ENCODE results near the gene DOCK11. TPM values are rescaled to one million over a fixed set of nuclear protein-coding genes. Genes with fewer than 3 reads are reported as not detected.

The DOCK11 gene
- total and polyA plus RNA-seq, 2 donors from 2014 or later, result 11.4 to 49.5 TPM

DNA sequence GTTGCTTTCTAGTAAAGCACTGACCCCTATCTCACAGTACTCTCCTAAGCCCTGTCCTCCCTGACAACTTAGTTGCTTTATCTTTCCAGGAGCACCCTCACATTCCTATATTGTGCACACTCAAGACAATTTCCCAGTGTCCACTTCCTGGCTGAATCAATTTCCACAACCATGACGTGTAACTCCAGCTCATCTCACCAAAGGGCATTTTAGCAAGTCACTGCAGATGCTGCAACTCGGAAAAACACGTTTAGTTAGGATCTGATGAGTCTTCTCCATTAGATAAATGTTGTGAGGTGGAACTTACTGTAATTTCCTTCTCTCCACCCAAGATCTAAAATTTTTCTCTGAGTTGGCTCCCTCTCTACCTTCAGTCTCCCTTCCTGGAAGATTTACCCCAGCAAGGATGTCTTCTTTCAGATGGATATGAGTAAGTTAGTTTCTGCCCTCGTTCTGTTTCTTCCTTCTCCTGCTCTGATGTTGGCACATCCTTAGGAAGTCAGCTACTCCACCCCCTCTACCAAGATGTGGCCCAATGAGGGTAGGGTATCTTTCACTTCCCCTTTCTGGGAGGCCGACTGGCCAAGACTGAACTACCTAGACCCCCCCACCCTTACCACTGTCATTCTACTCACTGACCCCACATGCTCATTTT lies 203.0 kb downstream of the DOCK11 start:
- no peak for DNase-seq
- Histone ChIP-seq H3K4me1 (ENCODE audit: control insufficient read depth in 2 of 3, insufficient read depth in 2 of 3, low read depth in 1 of 3, low read length in 3 of 3) (no peaks in the 10 kb centered on the region), H3K36me3 (ENCODE audit: control insufficient read depth in 2 of 3, insufficient read depth in 3 of 3, low read length in 3 of 3) (no peaks in the 10 kb centered on the region), H3K27me3 (ENCODE audit: control insufficient read depth, insufficient read depth, low read length) (no peaks in the 10 kb centered on the region), H3K27ac (ENCODE audit: low read depth in 2 of 2, low read length in 2 of 2) (no peak overlapping the region), H3K9me3 (ENCODE audit: control insufficient read depth in 2 of 3, insufficient read depth in 1 of 3, low read length in 3 of 3) (no peaks in the 10 kb centered on the region), H3K9ac (ENCODE audit: low read length in 3 of 3) (no peak overlapping the region), H3K4me3 (ENCODE audit: low read length in 3 of 3) (no peak overlapping the region)
- intact Hi-C loops (cut with DNase I), result no loop called here
- TF ChIP-seq, protein P1, sequence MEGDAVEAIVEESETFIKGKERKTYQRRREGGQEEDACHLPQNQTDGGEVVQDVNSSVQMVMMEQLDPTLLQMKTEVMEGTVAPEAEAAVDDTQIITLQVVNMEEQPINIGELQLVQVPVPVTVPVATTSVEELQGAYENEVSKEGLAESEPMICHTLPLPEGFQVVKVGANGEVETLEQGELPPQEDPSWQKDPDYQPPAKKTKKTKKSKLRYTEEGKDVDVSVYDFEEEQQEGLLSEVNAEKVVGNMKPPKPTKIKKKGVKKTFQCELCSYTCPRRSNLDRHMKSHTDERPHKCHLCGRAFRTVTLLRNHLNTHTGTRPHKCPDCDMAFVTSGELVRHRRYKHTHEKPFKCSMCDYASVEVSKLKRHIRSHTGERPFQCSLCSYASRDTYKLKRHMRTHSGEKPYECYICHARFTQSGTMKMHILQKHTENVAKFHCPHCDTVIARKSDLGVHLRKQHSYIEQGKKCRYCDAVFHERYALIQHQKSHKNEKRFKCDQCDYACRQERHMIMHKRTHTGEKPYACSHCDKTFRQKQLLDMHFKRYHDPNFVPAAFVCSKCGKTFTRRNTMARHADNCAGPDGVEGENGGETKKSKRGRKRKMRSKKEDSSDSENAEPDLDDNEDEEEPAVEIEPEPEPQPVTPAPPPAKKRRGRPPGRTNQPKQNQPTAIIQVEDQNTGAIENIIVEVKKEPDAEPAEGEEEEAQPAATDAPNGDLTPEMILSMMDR (IDR thresholded peaks at IDR 0.05; ENCODE audit: borderline replicate concordance, extremely low read depth, insufficient read depth), result no peak
- no peak for FAIRE-seq

DNA sequence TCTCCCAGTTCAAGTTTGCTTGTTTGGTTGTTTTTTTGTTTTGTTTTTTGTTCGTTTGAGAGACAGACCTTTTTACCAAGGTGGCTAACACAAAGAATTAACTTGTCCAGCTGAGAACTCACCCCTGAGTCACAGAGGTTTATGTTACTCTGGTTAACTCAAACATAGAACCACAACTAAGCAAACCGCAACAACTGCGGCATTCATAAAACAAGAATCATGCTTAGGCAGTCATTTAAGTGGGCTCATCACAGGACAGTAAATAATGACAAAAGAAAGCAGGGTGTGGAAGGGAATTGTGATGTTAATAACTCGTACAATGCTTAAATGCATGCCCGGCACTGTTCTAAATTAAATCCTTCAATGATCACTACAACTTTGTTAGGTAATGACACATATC lies 207.1 kb downstream of the DOCK11 start:
- intact Hi-C loops (cut with DNase I), result no loop called here
- H3K9ac ChIP-seq (ENCODE audit: low read length in 3 of 3), result no peak overlapping the region
- TF ChIP-seq, protein P1 (IDR thresholded peaks at IDR 0.05; ENCODE audit: borderline replicate concordance, extremely low read depth, insufficient read depth), result no peak
- no peak for FAIRE-seq
- no peaks in the 10 kb centered on the region for H3K9me3 ChIP-seq (ENCODE audit: control insufficient read depth in 2 of 3, insufficient read depth in 1 of 3, low read length in 3 of 3)
- no peaks in the 10 kb centered on the region for H3K4me1 ChIP-seq (ENCODE audit: control insufficient read depth in 2 of 3, insufficient read depth in 2 of 3, low read depth in 1 of 3, low read length in 3 of 3)
- no peak overlapping the region for H3K27ac ChIP-seq (ENCODE audit: low read depth in 2 of 2, low read length in 2 of 2)
- no peaks in the 10 kb centered on the region for H3K27me3 ChIP-seq (ENCODE audit: control insufficient read depth, insufficient read depth, low read length)
- DNase-seq, result no peak
- H3K4me3 ChIP-seq (ENCODE audit: low read length in 3 of 3), result no peak overlapping the region
- H3K36me3 ChIP-seq (ENCODE audit: control insufficient read depth in 2 of 3, insufficient read depth in 3 of 3, low read length in 3 of 3), result no peaks in the 10 kb centered on the region

DNA sequence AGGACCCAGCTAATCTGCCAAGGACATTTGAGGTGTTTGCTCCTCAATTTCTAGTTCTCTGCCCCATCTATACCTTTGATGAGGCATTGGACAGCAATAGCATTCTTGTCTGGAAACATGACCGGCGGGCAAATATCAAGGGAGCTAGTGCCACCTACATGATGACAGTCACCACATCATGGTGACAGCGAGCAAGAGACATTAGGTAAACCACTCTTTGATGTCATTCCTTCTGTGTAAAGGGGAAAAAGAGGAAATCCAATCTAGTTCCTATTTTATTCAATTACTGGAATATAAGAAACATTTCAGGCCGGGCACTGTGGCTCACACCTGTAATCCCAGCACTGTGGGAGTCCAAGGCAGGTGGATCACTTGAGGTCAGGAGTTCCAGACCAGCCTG lies 211.1 kb downstream of the DOCK11 start:
- no peak for FAIRE-seq
- intact Hi-C loops (cut with DNase I), result no loop called here
- H3K27ac ChIP-seq (ENCODE audit: low read depth in 2 of 2, low read length in 2 of 2), result no peak overlapping the region

More for the DNA sequence above, 211.1 kb downstream of the DOCK11 start:
- no peak overlapping the region for H3K9ac ChIP-seq (ENCODE audit: low read length in 3 of 3)
- no peak for DNase-seq
- H3K36me3 ChIP-seq (ENCODE audit: control insufficient read depth in 2 of 3, insufficient read depth in 3 of 3, low read length in 3 of 3), result no peaks in the 10 kb centered on the region
- H3K4me1 ChIP-seq (ENCODE audit: control insufficient read depth in 2 of 3, insufficient read depth in 2 of 3, low read depth in 1 of 3, low read length in 3 of 3), result no peaks in the 10 kb centered on the region
- no peak overlapping the region for H3K4me3 ChIP-seq (ENCODE audit: low read length in 3 of 3)
- TF ChIP-seq, protein P1 (IDR thresholded peaks at IDR 0.05; ENCODE audit: borderline replicate concordance, extremely low read depth, insufficient read depth), result no peak
- no peaks in the 10 kb centered on the region for H3K9me3 ChIP-seq (ENCODE audit: control insufficient read depth in 2 of 3, insufficient read depth in 1 of 3, low read length in 3 of 3)
- no peaks in the 10 kb centered on the region for H3K27me3 ChIP-seq (ENCODE audit: control insufficient read depth, insufficient read depth, low read length)
